Nephron progenitor cell (in vitro differentiated cells): Measurements from ENCODE around the gene ADGRA1.

ENCODE experiments used
- DNase-seq: peaks from one replicate; pipeline ENCODE4 v3.0.0; 2021
- H3K27ac Mint-ChIP-seq: 2 replicates; pipeline ENCODE4 v1.8.0; 2021; ENCODE audit warnings: mild to moderate bottlenecking, moderate library complexity, mixed read lengths
- H3K27me3 Mint-ChIP-seq: 2 replicates; pipeline ENCODE4 v1.8.0; 2021; ENCODE audit warnings: mild to moderate bottlenecking, low read depth, mixed read lengths; ENCODE audit not compliant: poor library complexity
- H3K36me3 Mint-ChIP-seq: 2 replicates; pipeline ENCODE4 v1.8.0; 2021; ENCODE audit warnings: low read depth, mixed read lengths
- H3K4me1 Mint-ChIP-seq: 2 replicates; pipeline ENCODE4 v1.8.0; 2021; ENCODE audit warnings: mixed read lengths
- H3K4me3 Mint-ChIP-seq: 2 replicates; pipeline ENCODE4 v1.8.0; 2021; ENCODE audit warnings: mild to moderate bottlenecking, moderate library complexity, mixed read lengths
- H3K9me3 Mint-ChIP-seq: 2 replicates; pipeline ENCODE4 v1.8.0; 2021; ENCODE audit warnings: mild to moderate bottlenecking, moderate library complexity, mixed read lengths
- TF ChIP-seq, protein P1 (sequence below): fragments of 200-600 bp; sonication (generic); IDR thresholded peaks from 2 replicates; pipeline ENCODE4 v1.5.0; 2021; ENCODE audit warnings: antibody characterized with exemption

The ADGRA1 gene

DNA sequence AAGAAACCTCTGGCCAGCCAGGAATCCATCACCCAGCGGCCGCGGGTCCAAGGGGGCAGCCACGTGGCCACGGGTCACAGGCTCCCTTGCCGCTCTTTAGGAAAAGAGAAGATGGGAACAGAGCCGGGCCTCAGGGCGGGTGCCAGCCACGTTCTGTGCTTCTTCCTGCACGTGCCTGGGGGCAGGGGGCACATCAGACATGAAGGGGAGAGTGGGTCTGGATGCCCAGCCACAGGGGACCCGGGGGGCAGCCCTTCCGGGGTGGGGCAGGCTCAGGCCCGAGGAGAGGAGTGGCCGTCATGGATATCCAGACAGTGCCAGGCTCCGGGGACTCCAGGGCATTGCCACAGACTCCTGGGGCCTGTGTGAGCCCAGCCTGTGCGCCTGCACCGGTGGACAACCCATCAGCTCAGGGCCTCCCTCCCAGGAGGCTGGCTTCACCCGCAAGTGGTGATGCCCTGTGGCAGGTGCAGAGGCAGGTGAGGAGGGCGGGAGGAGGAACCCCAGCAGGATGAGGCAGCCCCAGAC lies 31.0 kb upstream of the ADGRA1 start:
- Mint-ChIP-seq H3K27ac (no peak overlapping the region), H3K27me3 (peaks cover 15% of the 10 kb centered on the region), H3K36me3 (no peaks in the 10 kb centered on the region), H3K4me3 (no peak overlapping the region), H3K9me3 (no peaks in the 10 kb centered on the region), H3K4me1 (peaks cover 5% of the 10 kb centered on the region)
- DNase-seq = no peak
- TF ChIP-seq, protein P1, sequence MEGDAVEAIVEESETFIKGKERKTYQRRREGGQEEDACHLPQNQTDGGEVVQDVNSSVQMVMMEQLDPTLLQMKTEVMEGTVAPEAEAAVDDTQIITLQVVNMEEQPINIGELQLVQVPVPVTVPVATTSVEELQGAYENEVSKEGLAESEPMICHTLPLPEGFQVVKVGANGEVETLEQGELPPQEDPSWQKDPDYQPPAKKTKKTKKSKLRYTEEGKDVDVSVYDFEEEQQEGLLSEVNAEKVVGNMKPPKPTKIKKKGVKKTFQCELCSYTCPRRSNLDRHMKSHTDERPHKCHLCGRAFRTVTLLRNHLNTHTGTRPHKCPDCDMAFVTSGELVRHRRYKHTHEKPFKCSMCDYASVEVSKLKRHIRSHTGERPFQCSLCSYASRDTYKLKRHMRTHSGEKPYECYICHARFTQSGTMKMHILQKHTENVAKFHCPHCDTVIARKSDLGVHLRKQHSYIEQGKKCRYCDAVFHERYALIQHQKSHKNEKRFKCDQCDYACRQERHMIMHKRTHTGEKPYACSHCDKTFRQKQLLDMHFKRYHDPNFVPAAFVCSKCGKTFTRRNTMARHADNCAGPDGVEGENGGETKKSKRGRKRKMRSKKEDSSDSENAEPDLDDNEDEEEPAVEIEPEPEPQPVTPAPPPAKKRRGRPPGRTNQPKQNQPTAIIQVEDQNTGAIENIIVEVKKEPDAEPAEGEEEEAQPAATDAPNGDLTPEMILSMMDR = no peak

DNA sequence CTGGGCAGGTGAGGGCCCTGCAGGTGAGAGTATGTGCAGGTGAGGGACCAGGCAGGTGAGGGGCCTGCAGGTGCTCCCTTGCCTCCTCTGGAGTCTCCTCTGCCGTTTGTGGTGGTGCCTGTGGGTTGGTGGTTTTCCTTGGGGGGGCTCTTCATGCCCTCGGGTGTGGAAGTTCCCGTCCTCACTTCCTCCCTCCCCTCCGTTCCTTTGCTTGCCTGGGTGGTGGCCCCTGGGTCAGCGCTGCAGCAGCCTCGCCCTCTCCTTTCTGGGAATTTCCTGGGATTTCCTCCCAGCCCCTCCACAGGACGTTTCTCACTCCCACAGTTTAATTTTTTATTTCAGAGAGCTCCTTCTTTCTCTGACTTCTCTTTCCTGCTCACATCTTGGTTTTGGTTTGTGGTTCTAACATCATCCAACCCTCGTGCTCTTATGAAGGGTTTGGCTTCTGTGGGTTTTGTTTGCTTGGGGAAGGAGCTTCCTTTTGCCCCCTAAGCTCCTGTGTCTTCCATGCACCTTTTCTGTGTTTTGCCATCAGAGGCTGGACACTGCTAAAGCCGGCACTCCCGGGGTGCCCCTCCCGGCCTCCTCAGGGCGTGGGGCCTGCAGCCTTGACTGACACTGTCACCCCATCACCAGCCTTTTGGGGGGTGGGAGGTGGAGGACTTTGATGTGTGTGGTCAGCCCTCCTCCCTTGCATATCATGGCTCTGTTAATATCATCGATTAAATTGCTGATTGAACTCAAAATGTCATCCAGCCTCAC lies 29.2 kb upstream of the ADGRA1 start:
- Mint-ChIP-seq H3K27me3 (peaks cover 15% of the 10 kb centered on the region), H3K36me3 (no peaks in the 10 kb centered on the region), H3K27ac (peak overlapping the region; percentile 10), H3K9me3 (peaks cover 8% of the 10 kb centered on the region), H3K4me1 (peaks cover 12% of the 10 kb centered on the region), H3K4me3 (no peak overlapping the region)
- DNase-seq = no peak
- TF ChIP-seq, protein P1 = no peak

DNA sequence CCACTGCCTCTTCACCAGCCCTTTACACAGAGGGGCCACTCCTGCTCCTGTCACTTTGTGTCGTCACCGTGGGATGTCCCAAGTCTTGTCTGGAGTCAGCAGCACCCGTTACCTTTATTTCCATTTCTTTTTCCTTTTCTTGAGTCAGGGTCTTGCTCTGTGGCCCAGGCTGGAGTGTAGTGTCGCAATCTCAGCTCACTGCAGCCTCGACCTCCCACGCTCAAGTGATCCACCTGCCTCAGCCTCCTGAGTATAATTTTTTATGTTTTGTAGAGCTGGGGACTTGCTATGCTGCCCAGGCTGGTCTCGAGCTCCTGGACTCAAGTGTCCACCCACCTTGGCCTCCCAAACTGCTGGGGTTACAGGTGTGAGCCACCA lies 28.6 kb upstream of the ADGRA1 start:
- DNase-seq = no peak
- peaks cover 8% of the 10 kb centered on the region for H3K9me3 Mint-ChIP-seq

DNA sequence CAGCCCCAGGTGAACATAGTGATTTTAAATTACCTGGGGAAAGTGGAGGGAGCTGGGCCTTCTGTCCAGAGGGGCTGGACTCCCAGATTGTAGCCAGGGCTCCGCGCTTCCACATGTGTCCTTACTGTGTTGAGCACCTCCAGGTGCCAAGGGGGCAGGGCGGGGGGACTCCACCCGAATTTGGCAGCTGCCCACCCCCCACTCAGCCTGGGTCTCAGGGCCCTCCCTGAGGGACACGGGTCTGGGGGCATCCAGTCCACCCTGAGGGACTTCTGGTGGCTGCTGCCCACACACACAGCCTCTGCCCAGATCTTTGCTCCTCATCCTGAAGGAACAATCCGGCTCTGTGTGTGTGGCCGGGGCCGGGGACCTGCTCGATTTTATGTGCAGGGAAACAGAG lies 28.2 kb upstream of the ADGRA1 start:
- Mint-ChIP-seq H3K4me3 (no peak overlapping the region), H3K36me3 (no peaks in the 10 kb centered on the region), H3K9me3 (peaks cover 8% of the 10 kb centered on the region), H3K27me3 (peaks cover 15% of the 10 kb centered on the region), H3K4me1 (peaks cover 12% of the 10 kb centered on the region), H3K27ac (no peak overlapping the region)
- TF ChIP-seq, protein P1 = no peak
- DNase-seq = no peak

More for the DNA sequence above, 28.6 kb upstream of the ADGRA1 start:
- Mint-ChIP-seq H3K4me3 (no peak overlapping the region), H3K36me3 (no peaks in the 10 kb centered on the region), H3K4me1 (peaks cover 12% of the 10 kb centered on the region), H3K27me3 (peaks cover 15% of the 10 kb centered on the region), H3K27ac (no peak overlapping the region)
- TF ChIP-seq, protein P1 = no peak

DNA sequence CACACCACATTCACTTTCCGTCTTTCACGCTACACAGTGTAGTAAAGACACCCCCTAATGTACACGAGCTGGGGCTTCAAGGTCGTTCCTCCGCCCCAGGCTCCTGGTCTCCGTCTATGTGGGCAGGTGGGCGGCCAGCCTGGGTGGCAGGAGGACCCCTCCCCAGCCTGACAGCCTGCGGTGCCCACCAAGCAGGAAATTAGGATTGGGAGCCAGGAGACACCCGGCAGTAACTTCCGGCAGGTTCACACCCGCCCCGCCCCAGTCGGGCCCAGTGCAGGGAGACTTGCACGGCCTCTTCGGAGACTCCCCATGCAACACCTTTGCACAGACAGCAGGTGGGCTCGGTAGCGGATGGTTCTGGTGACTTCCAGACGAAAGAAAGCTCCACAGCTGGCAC lies 27.7 kb upstream of the ADGRA1 start:
- H3K9me3 Mint-ChIP-seq = peaks cover 11% of the 10 kb centered on the region
- H3K27me3 Mint-ChIP-seq = peaks cover 15% of the 10 kb centered on the region
- H3K4me1 Mint-ChIP-seq = peaks cover 12% of the 10 kb centered on the region
- TF ChIP-seq, protein P1 = no peak
- no peak overlapping the region for H3K4me3 Mint-ChIP-seq
- no peaks in the 10 kb centered on the region for H3K36me3 Mint-ChIP-seq
- no peak overlapping the region for H3K27ac Mint-ChIP-seq
- DNase-seq = no peak

DNA sequence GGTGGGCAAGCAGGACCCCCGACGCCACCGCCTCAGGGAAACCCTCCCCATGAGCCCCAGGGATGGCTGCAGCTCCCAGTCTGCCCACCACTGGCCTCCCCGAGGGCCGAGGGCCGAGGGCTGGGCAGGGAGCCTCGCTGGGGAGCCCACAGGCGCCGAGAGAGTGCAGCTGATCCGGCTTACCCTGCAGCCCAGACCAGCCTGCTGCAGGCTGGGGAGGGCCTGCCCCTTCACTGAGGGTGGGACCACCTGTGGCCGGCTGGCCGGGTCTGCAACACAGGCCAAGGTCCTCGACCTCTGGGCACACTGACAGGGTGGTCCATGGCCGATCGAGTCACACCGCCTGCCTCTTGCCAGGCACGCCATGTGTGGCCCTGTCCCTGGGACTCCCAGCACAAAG lies 27.3 kb upstream of the ADGRA1 start:
- no peak overlapping the region for H3K27ac Mint-ChIP-seq
- TF ChIP-seq, protein P1 = no peak
- H3K27me3 Mint-ChIP-seq = peaks cover 15% of the 10 kb centered on the region
- H3K4me1 Mint-ChIP-seq = peaks cover 12% of the 10 kb centered on the region
- no peak for DNase-seq
- peaks cover 12% of the 10 kb centered on the region for H3K9me3 Mint-ChIP-seq
- no peak overlapping the region for H3K4me3 Mint-ChIP-seq
- H3K36me3 Mint-ChIP-seq = no peaks in the 10 kb centered on the region
